Karpas-422 (cell line): ENCODE measurements around the gene SSBP4. TPM values are rescaled to one million over a fixed set of nuclear protein-coding genes. Genes with fewer than 3 reads are reported as not detected.

Experiments
- DNase-seq: peaks from one replicate; pipeline ENCODE4 v3.0.0-alpha.2; 2015
- H2AFZ ChIP-seq: fragments of 200-600 bp; sonication (generic); 2 replicates; pipeline ENCODE4 v1.6.1; 2014; ENCODE audit warnings: antibody characterized with exemption, low read length, mixed read lengths
- H3K27ac ChIP-seq: fragments of 200-600 bp; sonication (generic); 2 replicates; pipeline ENCODE4 v1.5.1; 2014; ENCODE audit warnings: mild to moderate bottlenecking, low read length, moderate library complexity
- H3K27me3 ChIP-seq: fragments of 200-600 bp; sonication (generic); 2 replicates; pipeline ENCODE4 v1.6.1; 2014; ENCODE audit warnings: low read length, mixed read lengths
- H3K36me3 ChIP-seq: fragments of 200-600 bp; sonication (generic); 2 replicates; pipeline ENCODE4 v1.6.1; 2014; ENCODE audit warnings: low read length, mixed read lengths; ENCODE audit not compliant: insufficient read depth
- H3K4me1 ChIP-seq: fragments of 200-600 bp; sonication (generic); 2 replicates; pipeline ENCODE4 v1.6.1; 2014; ENCODE audit warnings: mild to moderate bottlenecking, low read length, mixed read lengths
- H3K4me2 ChIP-seq: fragments of 200-600 bp; sonication (generic); 2 replicates; pipeline ENCODE4 v1.6.1; 2014; ENCODE audit warnings: low read length, low read depth, mild to moderate bottlenecking; ENCODE audit not compliant: poor library complexity, severe bottlenecking
- H3K4me3 ChIP-seq: fragments of 200-600 bp; sonication (generic); 2 replicates; pipeline ENCODE4 v1.5.1; 2014; ENCODE audit warnings: mild to moderate bottlenecking, antibody characterized with exemption, low read length, mixed read lengths
- H3K79me2 ChIP-seq: fragments of 200-600 bp; sonication (generic); 2 replicates; pipeline ENCODE4 v1.6.1; 2014; ENCODE audit warnings: mild to moderate bottlenecking, low read length, mixed read lengths
- H3K9ac ChIP-seq: fragments of 200-600 bp; sonication (generic); 2 replicates; pipeline ENCODE4 v1.6.0; 2014; ENCODE audit warnings: low read length
- H3K9me2 ChIP-seq: fragments of 200-600 bp; sonication (generic), shearing (Covaris generic); replicated peaks from 2 replicates; pipeline ENCODE4 v1.6.0; 2014; ENCODE audit warnings: mild to moderate bottlenecking, low read length, moderate library complexity; ENCODE audit not compliant: insufficient read depth
- H3K9me3 ChIP-seq: fragments of 300-700, 200-600 bp; sonication (generic); 2 replicates; pipeline ENCODE4 v1.6.1; 2014; ENCODE audit warnings: low read length, mixed read lengths
- H4K20me1 ChIP-seq: fragments of 200-600 bp; sonication (generic); 2 replicates; pipeline ENCODE4 v1.6.1; 2014; ENCODE audit warnings: mild to moderate bottlenecking, antibody characterized with exemption, low read length, low read depth; ENCODE audit not compliant: insufficient read depth
- total RNA-seq: library from RNA; depleted of rRNA; stranded (reverse); fragments of >200 nt; shearing (Covaris generic); gene quantifications from 2 replicates; pipeline ENCODE4 v1.2.3, GENCODE V29; 2014; ENCODE audit warnings: low replicate concordance

SSBP4 gene
- total RNA-seq, 1 experiment from 2014 or later: 22.5 TPM

GRCh38 chr19:18415178-18415867 is 3.9 kb upstream of the SSBP4 start:
- Histone ChIP-seq H3K4me3 (no peak overlapping the region), H3K4me2 (no peak overlapping the region), H3K79me2 (no peaks in the 10 kb centered on the region), H3K9me2 (no peaks in the 10 kb centered on the region), H3K36me3 (no peaks in the 10 kb centered on the region), H3K4me1 (peaks cover 31% of the 10 kb centered on the region), H2AFZ (no peak overlapping the region), H3K9me3 (no peaks in the 10 kb centered on the region), H3K27ac (no peak overlapping the region), H3K27me3 (no peaks in the 10 kb centered on the region; the same call in 1 of the 2 replicates), H4K20me1 (peaks cover 2% of the 10 kb centered on the region; the same call in 1 of the 2 replicates), H3K9ac (no peak overlapping the region)
- no peak for DNase-seq

GRCh38 chr19:18416778-18417249 is 2.4 kb upstream of the SSBP4 start:
- H3K4me1 ChIP-seq: peaks cover 30% of the 10 kb centered on the region
- no peak overlapping the region for H2AFZ ChIP-seq
- H3K27ac ChIP-seq: no peak overlapping the region
- H3K4me2 ChIP-seq: peak overlapping the region; percentile 58
- H3K27me3 ChIP-seq: no peaks in the 10 kb centered on the region; the same call in 1 of the 2 replicates
- H3K9me2 ChIP-seq: no peaks in the 10 kb centered on the region
- H3K4me3 ChIP-seq: peak overlapping the region; percentile 52; the same call in 1 of the 2 replicates
- H3K36me3 ChIP-seq: no peaks in the 10 kb centered on the region
- H4K20me1 ChIP-seq: peaks cover 13% of the 10 kb centered on the region
- H3K9ac ChIP-seq: peak overlapping the region; percentile 48
- no peaks in the 10 kb centered on the region for H3K9me3 ChIP-seq
- no peaks in the 10 kb centered on the region for H3K79me2 ChIP-seq
- DNase-seq: peak; percentile 66

GRCh38 chr19:18417250-18418028 is 1.8 kb upstream of the SSBP4 start:
- peak; percentile 67 for DNase-seq
- H3K4me3 ChIP-seq: peak overlapping the region; percentile 52
- no peak overlapping the region for H2AFZ ChIP-seq
- no peaks in the 10 kb centered on the region for H3K79me2 ChIP-seq
- H3K9ac ChIP-seq: peak overlapping the region; percentile 48
- H4K20me1 ChIP-seq: peaks cover 18% of the 10 kb centered on the region
- no peaks in the 10 kb centered on the region for H3K9me2 ChIP-seq
- peaks cover 30% of the 10 kb centered on the region for H3K4me1 ChIP-seq
- H3K27me3 ChIP-seq: no peaks in the 10 kb centered on the region; the same call in 1 of the 2 replicates
- H3K9me3 ChIP-seq: no peaks in the 10 kb centered on the region
- H3K4me2 ChIP-seq: peak overlapping the region; percentile 58
- H3K36me3 ChIP-seq: no peaks in the 10 kb centered on the region
- no peak overlapping the region for H3K27ac ChIP-seq

- Histone ChIP-seq H3K9ac (peak overlapping the region; percentile 48; the same call in 1 of the 2 replicates), H3K27ac (no peak overlapping the region), H3K4me3 (peak overlapping the region; percentile 52; the same call in 1 of the 2 replicates), H3K4me2 (peak overlapping the region; percentile 58), H3K9me3 (no peaks in the 10 kb centered on the region), H4K20me1 (peaks cover 24% of the 10 kb centered on the region), H3K9me2 (no peaks in the 10 kb centered on the region), H3K27me3 (no peaks in the 10 kb centered on the region; the same call in 1 of the 2 replicates), H3K79me2 (no peaks in the 10 kb centered on the region), H3K4me1 (peaks cover 30% of the 10 kb centered on the region), H2AFZ (no peak overlapping the region), H3K36me3 (no peaks in the 10 kb centered on the region)
- DNase-seq: no peak
Measured at GRCh38 chr19:18418029-18418482, 1.1 kb upstream of the SSBP4 start.

GRCh38 chr19:18418483-18419194 is 559 bp upstream of the SSBP4 start:
- no peaks in the 10 kb centered on the region for H3K9me3 ChIP-seq
- peak overlapping the region; percentile 60 for H3K9ac ChIP-seq
- peaks cover 30% of the 10 kb centered on the region for H3K4me1 ChIP-seq
- no peaks in the 10 kb centered on the region for H3K9me2 ChIP-seq
- H2AFZ ChIP-seq: no peak overlapping the region
- peak overlapping the region; percentile 59 for H3K4me2 ChIP-seq
- peaks cover 30% of the 10 kb centered on the region for H4K20me1 ChIP-seq
- no peaks in the 10 kb centered on the region for H3K79me2 ChIP-seq
- no peak for DNase-seq
- H3K27ac ChIP-seq: no peak overlapping the region
- H3K36me3 ChIP-seq: no peaks in the 10 kb centered on the region
- H3K27me3 ChIP-seq: no peaks in the 10 kb centered on the region; the same call in 1 of the 2 replicates
- H3K4me3 ChIP-seq: peak overlapping the region; percentile 47; the same call in 1 of the 2 replicates

GRCh38 chr19:18419699-18420460 is 682 bp downstream of the SSBP4 start:
- H3K27ac ChIP-seq: no peak overlapping the region
- H3K4me3 ChIP-seq: peak overlapping the region; percentile 47; the same call in 1 of the 2 replicates
- H3K9ac ChIP-seq: peak overlapping the region; percentile 60
- H4K20me1 ChIP-seq: peaks cover 36% of the 10 kb centered on the region
- H3K9me3 ChIP-seq: no peaks in the 10 kb centered on the region
- H3K4me1 ChIP-seq: peaks cover 30% of the 10 kb centered on the region
- peak; percentile 63 for DNase-seq
- H3K9me2 ChIP-seq: no peaks in the 10 kb centered on the region
- no peaks in the 10 kb centered on the region for H3K36me3 ChIP-seq
- H3K4me2 ChIP-seq: peak overlapping the region; percentile 59
- no peaks in the 10 kb centered on the region for H3K79me2 ChIP-seq
- H2AFZ ChIP-seq: no peak overlapping the region
- no peaks in the 10 kb centered on the region; the same call in 1 of the 2 replicates for H3K27me3 ChIP-seq

GRCh38 chr19:18420930-18421329 is 1.7 kb downstream of the SSBP4 start:
- no peaks in the 10 kb centered on the region for H3K9me3 ChIP-seq
- H3K4me3 ChIP-seq: no peak overlapping the region

More at GRCh38 chr19:18420930-18421329, 1.7 kb downstream of the SSBP4 start:
- no peak for DNase-seq
- H2AFZ ChIP-seq: no peak overlapping the region
- peaks cover 42% of the 10 kb centered on the region for H4K20me1 ChIP-seq
- peaks cover 33% of the 10 kb centered on the region for H3K4me1 ChIP-seq
- no peaks in the 10 kb centered on the region for H3K9me2 ChIP-seq
- no peaks in the 10 kb centered on the region for H3K36me3 ChIP-seq
- no peak overlapping the region for H3K27ac ChIP-seq
- H3K4me2 ChIP-seq: no peak overlapping the region
- no peaks in the 10 kb centered on the region; the same call in 1 of the 2 replicates for H3K27me3 ChIP-seq
- H3K79me2 ChIP-seq: no peaks in the 10 kb centered on the region
- no peak overlapping the region for H3K9ac ChIP-seq
